NCI-H510A (cell line): ENCODE results near the gene PTPRE.

ENCODE experiments used
- DNase-seq: peaks from one replicate; lab custom pipeline; 2025; lab: John Stamatoyannopoulos, UW

Gene PTPRE

DNA sequence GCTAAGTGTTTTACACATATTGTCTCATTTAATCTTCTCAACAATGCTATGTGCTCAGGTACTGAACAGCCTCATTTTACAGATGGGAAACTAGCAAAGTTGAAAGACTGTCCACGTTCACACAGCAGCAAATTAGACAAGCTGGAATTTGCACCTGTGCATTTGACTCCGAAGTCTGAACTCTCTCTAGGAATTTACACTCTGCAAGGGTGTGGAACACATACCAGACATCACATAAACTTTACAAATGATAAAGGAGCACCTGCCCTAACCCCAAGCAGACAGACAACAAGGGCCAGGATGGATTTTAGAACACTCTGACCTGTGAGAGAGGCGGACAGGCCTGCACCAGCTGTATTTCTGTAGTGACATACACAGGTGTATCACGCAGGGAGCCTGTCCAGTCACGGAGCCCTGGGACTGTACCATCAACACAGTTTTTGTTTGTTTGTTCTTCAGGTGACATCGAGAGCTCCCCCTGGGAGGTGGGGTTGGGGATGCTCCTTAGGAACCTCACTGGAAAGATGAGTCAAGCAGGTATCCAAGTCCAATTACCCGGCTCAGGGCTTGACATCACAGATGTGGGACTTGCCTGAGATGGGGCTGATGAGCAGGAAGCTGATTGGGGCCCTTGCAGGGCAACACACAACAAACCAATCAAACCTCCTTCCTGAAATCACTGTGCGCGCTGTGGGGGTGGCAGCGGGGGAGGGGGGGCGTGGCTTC, 188.3 kb downstream of the PTPRE start:
- DNase-seq, result no peak

DNA sequence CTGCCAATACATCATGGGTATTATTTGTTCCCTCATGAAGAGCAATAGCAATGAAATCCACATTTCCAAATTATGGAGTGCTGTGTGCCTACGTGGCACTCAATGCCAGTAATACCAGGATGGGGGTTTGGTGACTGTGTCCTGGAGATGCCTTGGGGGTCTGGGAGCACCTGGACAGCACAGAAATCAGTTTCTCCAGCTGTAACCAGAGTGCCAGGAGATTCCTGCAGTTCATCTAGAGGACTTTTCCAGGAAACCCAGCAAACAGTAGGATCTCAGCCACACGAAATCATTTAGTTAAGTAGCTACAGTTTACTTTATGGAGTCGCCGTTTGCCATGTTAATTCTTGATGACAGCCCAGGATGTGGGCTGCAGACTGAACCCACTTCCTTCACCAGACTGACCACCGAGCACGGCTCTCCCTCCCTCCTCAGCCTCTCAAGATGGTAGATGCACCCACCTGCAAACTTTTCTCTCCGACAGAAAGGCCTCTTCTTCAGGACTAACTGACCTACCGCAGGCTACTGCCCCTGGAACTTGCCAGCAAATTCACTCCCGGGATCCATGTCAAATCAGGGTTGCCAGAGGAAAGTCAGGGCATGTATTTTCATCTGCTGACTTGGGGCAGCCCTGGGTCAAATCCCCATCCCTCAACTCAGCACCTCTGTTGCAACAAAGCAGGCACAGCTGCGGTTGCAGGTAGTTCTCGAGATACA, 189.0 kb downstream of the PTPRE start:
- no peak for DNase-seq

DNA sequence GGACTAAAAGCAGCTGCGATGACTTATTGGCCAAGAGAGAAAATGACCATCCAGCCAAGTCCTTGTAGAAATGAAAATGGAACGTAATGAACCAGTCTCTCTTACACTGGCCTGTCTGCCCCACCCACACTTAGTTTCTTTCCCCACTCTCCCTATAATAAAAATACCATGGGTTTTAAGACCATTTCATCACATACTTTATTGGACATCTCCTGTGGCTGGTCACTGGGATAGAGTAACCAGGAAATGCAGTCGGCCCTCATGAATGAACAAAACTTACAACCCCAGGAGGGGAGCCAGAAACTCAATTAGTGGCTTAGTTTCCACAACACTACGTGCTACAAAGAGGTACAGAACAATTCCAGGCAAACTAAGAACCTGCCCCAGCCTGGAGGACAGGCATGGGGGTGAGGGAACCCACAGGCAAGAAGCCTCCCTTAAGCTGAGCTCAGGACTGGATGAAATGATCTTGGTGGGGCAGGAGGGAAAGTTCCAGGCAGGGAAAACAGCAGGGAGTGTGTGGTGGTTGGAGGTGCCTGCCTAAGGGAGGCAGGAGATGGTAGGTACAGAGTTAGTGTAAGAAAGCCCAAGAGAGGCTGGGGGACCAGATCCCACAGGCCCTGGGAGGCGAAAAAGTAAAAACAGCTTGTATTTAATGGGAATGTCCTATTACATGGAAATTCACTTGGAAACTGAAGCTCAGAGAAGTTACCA, 189.7 kb downstream of the PTPRE start:
- DNase-seq, result no peak

DNA sequence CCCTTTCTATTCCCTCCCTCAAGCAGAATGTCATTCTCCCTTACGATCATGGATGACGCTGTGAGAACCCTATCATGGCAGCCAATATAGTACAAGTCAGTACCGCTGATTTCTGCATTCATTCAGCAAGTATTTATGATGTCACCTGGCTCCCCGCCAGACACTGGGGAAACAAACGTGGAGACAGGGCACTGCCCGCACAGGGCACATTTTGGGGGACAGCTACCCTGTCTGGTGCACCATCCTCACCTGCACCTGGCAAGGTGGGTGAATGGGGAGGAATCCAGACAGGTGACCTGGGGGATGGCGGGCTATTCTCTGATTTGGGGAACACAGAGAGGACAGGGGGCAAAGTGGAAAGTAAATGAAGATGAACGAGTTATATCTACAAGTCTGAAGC, 190.9 kb downstream of the PTPRE start:
- no peak for DNase-seq

DNA sequence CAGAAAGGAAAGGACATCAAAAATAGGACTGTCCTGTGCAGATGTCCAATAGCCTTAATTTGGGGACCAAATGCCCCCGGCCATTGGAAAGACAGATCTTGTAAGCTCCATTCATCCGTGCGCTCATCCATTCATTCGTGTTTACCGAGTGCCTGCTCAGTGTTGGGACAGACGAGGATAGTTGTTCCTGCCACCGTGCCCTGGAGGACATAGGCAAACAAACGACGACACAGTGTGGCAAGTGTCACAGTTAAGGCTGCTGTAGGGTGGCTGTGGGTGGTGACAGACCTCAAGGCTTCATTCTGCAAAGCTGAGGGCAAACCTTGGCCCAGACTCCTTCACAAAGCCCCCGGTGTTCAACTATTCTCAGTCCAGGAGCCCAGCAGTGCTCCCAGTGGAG, 191.7 kb downstream of the PTPRE start:
- no peak for DNase-seq

DNA sequence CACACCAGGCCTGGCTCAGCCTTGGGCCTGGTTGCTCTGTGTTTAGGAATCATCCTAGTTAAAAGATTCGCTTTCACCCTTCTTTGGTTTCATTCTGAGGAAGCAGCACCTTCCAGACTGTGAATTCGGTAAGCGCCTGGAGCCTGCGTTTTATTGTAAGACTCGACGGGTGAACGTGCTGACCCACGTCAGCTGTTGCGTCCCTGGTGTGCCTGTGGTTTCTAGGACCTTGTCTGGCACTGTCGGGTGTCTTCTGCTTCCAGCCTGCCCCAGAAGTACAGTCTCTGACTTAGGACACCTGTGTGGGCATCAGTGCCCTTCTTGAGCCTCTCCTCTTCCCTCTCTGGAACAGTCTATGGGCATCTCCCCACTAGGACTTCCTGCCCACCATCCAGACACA, 193.0 kb downstream of the PTPRE start:
- no peak for DNase-seq

DNA sequence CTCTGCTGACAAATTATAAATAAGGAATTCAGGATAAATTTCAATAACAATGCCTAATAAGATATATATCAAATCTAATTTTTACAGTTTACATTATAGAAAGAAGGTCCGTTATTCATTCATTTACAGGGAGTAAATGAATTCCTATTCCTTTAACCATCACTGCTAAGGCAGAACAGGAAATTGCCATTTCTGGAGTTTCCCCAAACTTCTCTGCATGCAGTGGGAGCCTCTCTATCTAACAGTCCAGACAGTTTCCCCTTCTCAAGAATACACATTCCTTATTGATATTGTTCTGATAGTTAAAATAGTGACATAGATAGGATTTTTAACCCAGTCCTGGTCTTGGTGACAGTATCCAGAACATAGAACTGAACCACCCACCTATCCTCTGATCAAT, 195.0 kb downstream of the PTPRE start:
- no peak for DNase-seq

DNA sequence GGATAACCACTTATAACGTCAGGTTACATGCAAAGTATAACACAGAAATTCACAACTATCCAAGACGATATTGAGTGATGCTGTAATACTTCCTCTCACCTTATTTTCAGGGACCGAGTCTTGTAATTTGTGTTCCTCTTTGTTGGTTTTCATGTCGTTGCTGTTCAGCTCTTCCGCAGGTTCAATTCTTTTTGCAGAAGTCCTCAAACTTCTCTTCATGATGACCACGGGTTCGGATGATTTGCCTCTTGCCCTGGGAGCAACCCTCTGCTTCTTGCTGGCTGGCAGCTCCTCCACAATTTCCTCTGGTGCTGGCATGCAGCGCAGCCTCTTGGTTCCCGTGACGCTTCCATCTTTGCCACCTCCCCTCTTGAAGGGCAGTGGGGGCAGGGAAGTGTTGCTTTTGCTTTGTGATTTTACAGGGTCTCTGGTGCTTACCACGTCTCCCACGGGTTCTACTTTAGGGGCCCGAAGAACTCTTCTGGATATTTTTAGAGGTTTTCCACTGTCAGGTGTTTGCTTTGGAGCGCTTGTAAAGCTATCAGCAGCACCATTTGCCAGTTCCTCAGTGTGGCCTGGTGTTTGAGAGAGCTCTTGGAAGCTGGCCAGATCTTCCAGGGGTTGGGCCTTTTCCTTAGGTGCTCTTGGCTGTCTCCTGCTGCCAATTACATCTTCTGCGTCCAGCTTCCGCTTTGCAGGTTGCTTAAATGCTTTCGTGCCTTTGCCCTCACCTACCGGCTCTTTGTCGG, 195.8 kb downstream of the PTPRE start:
- no peak for DNase-seq

DNA sequence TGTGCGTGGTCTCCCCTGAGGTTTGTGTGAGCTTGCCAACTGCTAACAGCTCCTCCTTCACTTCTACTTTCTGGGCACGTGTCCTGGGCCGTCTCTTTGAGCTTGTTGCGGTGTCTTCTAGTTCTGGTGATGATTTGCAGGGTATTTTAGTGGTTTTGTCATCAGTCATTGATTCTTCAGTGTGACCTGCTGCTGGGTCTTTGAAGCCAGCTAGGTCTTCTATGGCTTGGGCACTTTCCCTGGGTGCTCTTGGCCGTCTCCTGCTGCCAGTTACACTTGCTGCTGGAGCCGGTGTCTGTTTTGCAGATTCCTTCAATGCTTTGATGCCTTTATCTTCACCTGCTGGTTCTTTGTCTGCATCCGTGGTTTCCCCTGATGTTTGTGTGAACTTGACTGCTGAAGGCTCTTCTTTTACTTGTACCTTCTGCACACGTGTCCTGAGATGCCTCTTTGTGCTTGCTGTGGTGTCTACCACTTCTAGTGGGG, 196.4 kb downstream of the PTPRE start:
- no peak for DNase-seq

DNA sequence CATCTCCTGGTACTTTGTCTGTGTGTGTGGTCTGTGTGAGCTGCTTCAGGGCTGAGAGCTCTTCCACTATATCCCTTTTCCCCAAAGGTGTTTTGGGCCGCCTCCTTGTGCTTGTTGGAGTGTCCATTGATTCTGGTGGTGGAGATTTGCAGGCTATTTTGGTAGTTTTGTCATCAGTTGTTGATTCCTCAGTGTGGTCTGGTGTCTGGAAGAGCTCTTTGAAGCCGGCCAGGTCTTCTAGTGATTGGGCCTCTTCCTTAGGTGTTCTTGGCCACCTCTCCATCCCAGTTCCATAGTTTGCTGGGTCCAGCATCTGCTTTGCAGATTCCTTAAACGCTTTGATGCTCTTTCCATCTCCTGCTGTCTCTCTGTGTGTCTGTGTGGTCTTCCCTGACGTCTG, 198.5 kb downstream of the PTPRE start:
- no peak for DNase-seq

DNA sequence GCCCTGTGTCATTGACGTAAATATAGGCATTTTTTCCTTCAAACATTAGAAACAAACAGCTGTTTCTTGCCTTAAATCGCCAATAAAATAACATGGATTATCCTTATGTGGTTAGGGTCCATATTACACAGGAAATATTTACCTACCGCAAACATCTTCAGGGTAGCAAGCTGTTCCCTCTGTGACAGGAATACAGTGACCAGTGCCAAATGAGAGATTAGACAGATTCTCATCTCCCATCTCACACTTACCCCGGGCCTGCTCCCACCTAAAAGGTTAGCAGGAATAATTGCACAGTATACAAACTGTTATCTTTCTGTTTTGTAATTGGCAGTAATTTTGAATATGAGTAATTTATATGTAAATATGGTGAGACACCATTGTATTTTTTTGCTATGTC, 202.8 kb downstream of the PTPRE start:
- DNase-seq, result no peak

DNA sequence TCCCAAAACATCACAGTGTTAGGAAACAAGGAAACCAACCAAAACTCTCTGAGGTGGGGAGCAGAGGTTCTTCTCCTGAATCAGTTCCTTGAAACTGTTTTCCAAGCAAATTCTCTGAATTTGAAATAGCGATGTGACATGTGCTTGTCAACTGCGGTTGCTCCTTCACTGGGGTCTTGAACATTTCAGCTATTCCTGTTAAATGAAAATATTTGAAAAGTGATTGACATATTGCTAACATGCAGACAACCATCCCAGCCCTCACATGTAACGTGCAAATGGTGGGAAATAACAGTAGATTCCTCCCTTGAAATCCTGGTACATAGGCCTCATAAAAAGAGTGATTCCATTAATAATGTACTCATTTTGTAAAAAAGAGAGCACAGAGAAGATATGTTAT, 203.4 kb downstream of the PTPRE start:
- DNase-seq, result no peak

DNA sequence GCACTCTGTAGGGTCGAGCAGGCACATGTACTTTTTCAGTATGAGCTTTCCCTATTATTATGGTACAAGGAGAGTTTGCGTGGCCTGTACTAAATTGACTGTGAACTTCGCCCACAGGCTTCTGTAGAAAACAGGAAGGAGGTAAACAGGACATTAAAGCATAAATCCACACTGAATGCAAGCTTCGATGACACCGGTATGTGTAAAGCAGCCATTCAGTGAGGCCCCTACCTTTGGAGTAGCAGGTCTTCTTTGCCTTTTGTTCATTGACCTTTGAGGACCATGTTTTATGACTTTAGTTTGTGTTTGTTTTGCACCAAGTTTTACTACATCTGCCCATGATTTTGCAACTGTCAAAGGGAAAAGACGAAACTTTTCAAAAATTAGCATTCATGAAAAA, 204.8 kb downstream of the PTPRE start:
- no peak for DNase-seq

DNA sequence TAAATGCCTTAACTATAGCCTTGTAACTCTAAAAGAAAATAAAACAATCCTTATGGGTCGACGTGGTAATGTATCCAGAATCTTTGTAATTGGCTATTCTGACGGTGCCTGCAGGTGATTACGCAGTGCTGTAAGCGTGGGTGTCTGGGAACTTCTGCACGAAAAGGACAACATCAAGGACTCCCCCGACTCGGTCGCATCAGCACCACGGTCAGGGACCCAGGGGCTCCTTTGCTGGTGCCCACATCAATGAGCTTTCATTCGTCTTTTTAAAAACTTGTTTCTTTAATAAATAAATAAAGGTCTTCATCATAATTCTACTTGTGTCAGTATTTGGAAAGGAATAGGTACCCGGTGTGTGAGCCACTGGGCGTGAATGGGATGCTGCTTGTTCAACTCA, 206.1 kb downstream of the PTPRE start:
- no peak for DNase-seq

DNA sequence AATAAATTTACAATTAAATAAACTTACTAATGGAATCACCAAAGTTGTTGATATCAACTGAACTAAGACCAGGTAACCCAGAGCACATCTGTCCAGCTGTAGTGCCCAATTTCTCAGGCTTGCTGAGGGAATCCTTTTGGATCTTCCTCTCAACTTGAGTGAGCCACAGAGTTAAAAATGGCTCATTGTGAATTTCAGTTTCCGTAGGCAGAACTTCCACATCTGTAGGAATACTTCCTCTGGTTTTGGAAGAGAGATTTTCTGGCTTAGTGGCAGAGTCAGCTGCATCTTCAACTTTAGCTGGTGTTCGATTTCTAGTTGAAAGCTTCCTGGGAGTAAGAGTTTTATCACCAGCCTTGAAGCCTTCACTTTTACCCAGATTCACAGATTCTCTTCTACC, 208.0 kb downstream of the PTPRE start:
- no peak for DNase-seq

DNA sequence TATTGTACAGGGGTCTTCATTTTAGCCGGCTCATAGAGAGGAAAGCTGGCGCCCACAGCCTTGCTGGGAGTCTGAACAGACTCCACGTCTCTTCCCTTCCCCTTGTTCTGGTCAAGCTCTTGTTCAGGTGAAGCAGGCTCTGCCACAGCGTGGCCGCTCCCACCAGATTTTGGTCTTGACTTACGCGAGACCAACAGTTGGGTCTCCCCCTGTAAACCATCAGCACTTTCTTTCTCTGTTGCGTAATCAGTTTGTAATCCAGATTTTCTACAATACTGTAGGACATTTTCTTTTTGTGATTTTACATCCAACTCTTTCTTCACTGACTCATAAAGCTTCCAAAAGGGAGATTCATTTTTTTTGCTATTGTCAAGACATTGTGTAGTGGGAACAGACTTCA, 208.5 kb downstream of the PTPRE start:
- no peak for DNase-seq

DNA sequence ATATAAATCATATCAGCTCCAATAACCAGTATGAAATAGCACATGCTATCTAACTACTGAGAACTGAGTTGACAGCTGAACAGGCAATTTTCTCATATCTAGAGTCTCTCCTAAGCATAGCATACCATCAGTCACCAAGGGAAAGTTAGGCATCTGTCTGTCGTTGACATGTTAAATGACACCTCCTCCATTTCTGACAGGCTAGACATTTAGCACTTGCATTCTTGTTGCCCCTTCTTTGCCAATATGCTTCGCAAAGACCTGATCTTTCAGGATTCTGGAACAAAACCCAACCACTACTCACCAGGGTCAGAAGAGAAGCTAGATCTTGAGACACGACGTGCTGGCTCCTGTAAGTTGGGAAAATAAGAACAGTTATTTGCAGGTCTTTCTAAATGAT, 209.3 kb downstream of the PTPRE start:
- DNase-seq, result no peak

DNA sequence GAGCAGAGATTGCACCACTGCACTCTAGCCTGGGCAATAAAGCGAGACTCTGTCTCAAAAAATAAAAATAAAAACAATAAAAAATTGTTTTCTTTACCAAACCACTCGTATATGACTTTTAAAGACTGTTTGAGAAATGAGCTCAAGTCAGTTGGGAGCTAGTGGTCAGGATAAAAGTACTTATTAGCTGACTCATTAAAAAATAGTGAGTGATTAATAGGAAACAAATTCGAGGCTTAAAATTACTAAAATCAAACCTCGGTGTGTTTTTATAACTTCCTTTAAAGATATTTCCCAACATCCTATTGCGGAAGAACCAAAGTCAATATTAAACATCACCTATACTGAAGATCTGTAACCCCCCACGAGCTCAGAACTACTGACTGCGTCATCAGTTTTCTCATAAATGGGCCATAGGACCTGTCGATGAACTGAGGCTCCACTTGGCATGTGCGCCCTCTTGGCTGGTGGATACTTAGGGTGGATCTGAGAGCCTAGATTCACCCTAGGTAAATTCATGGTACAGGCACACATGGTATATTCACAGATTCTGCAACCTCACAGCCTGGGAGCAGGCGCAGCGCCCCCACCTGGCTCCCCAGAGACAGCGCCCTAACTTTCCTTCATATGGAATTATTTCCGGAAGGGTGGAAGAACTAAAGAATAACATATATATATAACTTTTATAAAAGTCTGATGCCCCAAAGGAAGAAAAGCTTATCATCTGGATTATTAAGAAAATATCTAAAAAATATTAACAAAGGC, 210.1 kb downstream of the PTPRE start:
- no peak for DNase-seq

DNA sequence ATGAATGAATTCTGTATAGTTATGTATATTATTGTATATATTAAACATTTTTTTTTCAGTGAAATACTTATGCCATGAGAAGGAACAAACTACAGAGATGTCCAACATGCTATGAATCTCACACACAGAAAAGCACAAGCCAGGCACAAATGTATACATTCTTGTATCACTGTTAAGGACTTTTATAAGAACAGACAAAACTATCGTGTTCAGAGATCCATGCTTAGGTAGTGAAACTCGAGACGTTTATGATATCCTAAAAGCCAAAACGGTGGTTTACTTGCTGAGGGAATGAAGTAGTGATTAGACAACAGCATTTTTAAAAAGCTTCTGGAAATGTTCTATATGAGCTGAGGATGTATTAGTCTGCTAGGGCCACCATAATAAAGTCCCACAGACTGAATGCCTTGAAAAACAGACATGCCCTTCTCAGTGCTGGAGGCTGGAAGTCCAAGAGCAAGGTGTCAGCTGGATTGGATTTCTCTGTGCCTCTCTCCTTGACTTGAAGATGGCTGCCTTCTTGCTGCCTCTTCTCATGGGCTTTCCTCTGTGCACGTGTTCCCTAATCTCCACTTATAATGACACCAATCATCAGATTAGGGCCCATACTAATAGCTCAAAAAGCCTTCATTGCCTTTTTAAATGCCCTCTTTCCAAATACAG, 215.0 kb downstream of the PTPRE start:
- DNase-seq, result no peak

DNA sequence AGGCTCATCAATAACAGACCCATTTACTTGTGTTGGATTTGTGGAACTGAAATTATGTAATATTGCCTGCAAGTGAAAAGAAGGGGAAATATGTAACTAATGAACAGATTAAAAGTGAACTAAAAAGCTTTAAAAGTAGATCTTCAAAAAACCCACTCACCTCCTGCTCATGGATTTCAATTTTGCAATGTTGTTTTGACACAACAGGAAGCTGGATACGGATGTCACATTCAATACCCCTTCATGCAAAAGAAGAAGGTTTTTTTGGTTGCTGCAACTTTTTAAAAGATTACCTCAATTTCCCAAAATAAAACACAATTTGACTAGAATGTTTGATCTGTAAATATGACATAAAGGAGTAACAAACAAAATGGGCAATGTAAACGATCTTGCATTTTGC, 216.0 kb downstream of the PTPRE start:
- DNase-seq, result no peak

DNA sequence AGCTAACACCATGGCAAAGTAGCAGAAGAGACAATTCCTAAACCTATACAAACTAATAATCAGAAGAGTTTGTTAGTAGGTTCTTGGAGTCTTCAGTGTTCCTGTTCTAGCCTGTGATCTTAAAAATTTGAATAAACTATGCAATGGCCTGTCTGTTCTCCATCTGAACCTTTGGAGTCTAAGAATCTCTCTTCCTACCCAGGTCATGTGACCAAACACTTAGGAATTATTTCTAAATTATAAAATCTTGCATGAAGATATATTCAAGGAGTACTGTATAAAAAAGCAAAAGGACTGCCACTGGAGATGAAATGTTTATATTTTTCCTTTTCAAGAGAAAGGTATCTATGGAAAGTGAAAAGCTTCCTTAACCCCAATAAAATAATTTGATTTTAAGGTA, 216.9 kb downstream of the PTPRE start:
- no peak for DNase-seq
